Muscle of leg (tissue), 9 donors: ENCODE data around the gene VPS13D. TPM values are rescaled to one million over a fixed set of nuclear protein-coding genes. Genes with fewer than 3 reads are reported as not detected.

Experiments used
- polyA plus RNA-seq, 8 donors: library from polyadenylated mRNA; unstranded; fragments of 120-200 nt; gene quantifications; one replicate each; pipeline versions ENCODE4 v1.2.1 to v1.2.3, GENCODE V29; 2013; ENCODE audit warnings: inconsistent platforms in 1 of 8, low replicate concordance in 1 of 8; ENCODE audit not compliant: insufficient read length in 8 of 8, insufficient read depth in 1 of 8
- total RNA-seq: library from RNA; stranded (reverse); fragments of 120-200 nt; gene quantifications from one replicate; pipeline ENCODE4 v1.2.4, GENCODE V29; 2013

Gene VPS13D
- total and polyA plus RNA-seq, 9 donors: 14.9 to 21.2 (median 17.0) TPM

Other genes with a start within 250 kb of the VPS13D start
- 51.9 TPM for gene MFN2, start 249.6 kb upstream of the VPS13D start, total RNA-seq
- 10 to 100 TPM; 52.8 to 73.4 (median 60.0) TPM for gene MFN2, start 249.6 kb upstream of the VPS13D start, polyA plus RNA-seq
- 20.7 TPM for gene MIIP, start 210.5 kb upstream of the VPS13D start, total RNA-seq
- 10 to 100 TPM; 13.0 to 21.1 (median 17.6) TPM for gene MIIP, start 210.5 kb upstream of the VPS13D start, polyA plus RNA-seq
- gene TNFRSF8, start 166.7 kb upstream of the VPS13D start, total RNA-seq: 0.22 TPM
- under 1 TPM; 0.07 to 0.31 (median 0.21) TPM for gene TNFRSF8, start 166.7 kb upstream of the VPS13D start, polyA plus RNA-seq
- 8.8 TPM for gene TNFRSF1B, start 63.0 kb upstream of the VPS13D start, total RNA-seq
- gene TNFRSF1B, start 63.0 kb upstream of the VPS13D start, polyA plus RNA-seq: 10 to 100 TPM; 11.1 to 17.5 (median 13.5) TPM